Chondrocyte (in vitro differentiated cells): Measurements from ENCODE around the gene OPALIN. TPM values are rescaled to one million over a fixed set of nuclear protein-coding genes. Genes with fewer than 3 reads are reported as not detected.
A peak's percentile ranks its signal among the peaks of the same experiment; 100 is the strongest.

Experiments
- DNase-seq: peaks from one replicate; pipeline ENCODE4 v3.0.0; 2021; ENCODE audit warnings: mixed read lengths, low spot score
- H3K27ac Mint-ChIP-seq: one replicate; pipeline ENCODE4 v1.8.0; 2021; ENCODE audit warnings: mild to moderate bottlenecking, moderate library complexity, mixed read lengths; ENCODE audit not compliant: unreplicated experiment
- H3K27me3 Mint-ChIP-seq: 2 replicates; pipeline ENCODE4 v1.8.0; 2021; ENCODE audit warnings: low read depth, mixed read lengths
- H3K36me3 Mint-ChIP-seq: 2 replicates; pipeline ENCODE4 v1.8.0; 2021; ENCODE audit warnings: low read depth, mixed read lengths
- H3K4me1 Mint-ChIP-seq: 2 replicates; pipeline ENCODE4 v1.8.0; 2021; ENCODE audit warnings: low read depth, mild to moderate bottlenecking, mixed read lengths
- H3K4me3 Mint-ChIP-seq: one replicate; pipeline ENCODE4 v1.8.0; 2021; ENCODE audit warnings: mild to moderate bottlenecking, moderate library complexity, mixed read lengths; ENCODE audit not compliant: unreplicated experiment
- H3K9me3 Mint-ChIP-seq: 2 replicates; pipeline ENCODE4 v1.8.0; 2021; ENCODE audit warnings: low read depth, mixed read lengths
- CTCF ChIP-seq: fragments of 200-600 bp; sonication (generic); IDR thresholded peaks from 2 replicates; pipeline ENCODE4 v1.5.0; 2021; ENCODE audit warnings: antibody characterized with exemption, mild to moderate bottlenecking, moderate library complexity
- total RNA-seq: library from RNA; stranded (reverse); gene quantifications from 3 replicates; pipeline ENCODE4 v1.2.1, GENCODE V29; 2021

The OPALIN gene
- total RNA-seq, 1 donor from 2014 or later, result not detected

- Mint-ChIP-seq H3K36me3 (no peaks in the 10 kb centered on the region), H3K27ac (no peak overlapping the region), H3K4me1 (peaks cover 5% of the 10 kb centered on the region), H3K4me3 (no peak overlapping the region), H3K27me3 (peaks cover 14% of the 10 kb centered on the region), H3K9me3 (no peaks in the 10 kb centered on the region)
- peak; percentile 85 for TF ChIP-seq CTCF
- DNase-seq, result no peak
Observed at GRCh38 chr10:96339956-96340904, 18.6 kb downstream of the OPALIN start.

- no peaks in the 10 kb centered on the region for H3K9me3 Mint-ChIP-seq
- H3K27me3 Mint-ChIP-seq, result peaks cover 16% of the 10 kb centered on the region
- no peak overlapping the region for H3K27ac Mint-ChIP-seq
- no peak overlapping the region for H3K4me3 Mint-ChIP-seq
- peaks cover 5% of the 10 kb centered on the region for H3K4me1 Mint-ChIP-seq
- TF ChIP-seq CTCF, result no peak
- no peak for DNase-seq
- no peaks in the 10 kb centered on the region for H3K36me3 Mint-ChIP-seq
Observed at GRCh38 chr10:96339383-96339782, 19.4 kb downstream of the OPALIN start.

- H3K27ac Mint-ChIP-seq, result no peak overlapping the region
- H3K9me3 Mint-ChIP-seq, result no peaks in the 10 kb centered on the region
- peaks cover 5% of the 10 kb centered on the region for H3K4me1 Mint-ChIP-seq
- no peak for TF ChIP-seq CTCF
- peaks cover 20% of the 10 kb centered on the region for H3K27me3 Mint-ChIP-seq
- no peak for DNase-seq
- H3K4me3 Mint-ChIP-seq, result no peak overlapping the region
- H3K36me3 Mint-ChIP-seq, result no peaks in the 10 kb centered on the region
Observed at GRCh38 chr10:96338279-96338925, 20.4 kb downstream of the OPALIN start.

GRCh38 chr10:96337106-96337505 lies 21.7 kb downstream of the OPALIN start:
- H3K36me3 Mint-ChIP-seq, result no peaks in the 10 kb centered on the region
- peaks cover 26% of the 10 kb centered on the region for H3K27me3 Mint-ChIP-seq
- no peak for TF ChIP-seq CTCF
- peaks cover 5% of the 10 kb centered on the region for H3K4me1 Mint-ChIP-seq
- no peak for DNase-seq
- no peaks in the 10 kb centered on the region for H3K9me3 Mint-ChIP-seq
- H3K4me3 Mint-ChIP-seq, result no peak overlapping the region
- no peak overlapping the region for H3K27ac Mint-ChIP-seq
